GM21528 (cell line): ENCODE results near the gene GEMIN4.
"Not testable (repeated sequence)": the region's sequence is repeated elsewhere in the genome, so short reads cannot be mapped to it uniquely, and the experiment has no call there.

Experiments used
- ATAC-seq: cut with Tn5 transposase; IDR thresholded peaks from one replicate; pipeline ENCODE4 v1.9.1; 2021; ENCODE audit warnings: mild to moderate bottlenecking, moderate library complexity; ENCODE audit not compliant: unreplicated experiment, low FRiP score

The GEMIN4 gene

GRCh38 chr17:752002-752619 lies at the start of gene GEMIN4:
TSS of gene GEMIN4 (minus strand) at chr17:752264. CDS start at chr17:752142, 122 bp downstream.
- ATAC-seq = peak; percentile 81

GRCh38 chr17:801660-802059 lies 49.6 kb upstream of the GEMIN4 start:
- no peak for ATAC-seq

DNA sequence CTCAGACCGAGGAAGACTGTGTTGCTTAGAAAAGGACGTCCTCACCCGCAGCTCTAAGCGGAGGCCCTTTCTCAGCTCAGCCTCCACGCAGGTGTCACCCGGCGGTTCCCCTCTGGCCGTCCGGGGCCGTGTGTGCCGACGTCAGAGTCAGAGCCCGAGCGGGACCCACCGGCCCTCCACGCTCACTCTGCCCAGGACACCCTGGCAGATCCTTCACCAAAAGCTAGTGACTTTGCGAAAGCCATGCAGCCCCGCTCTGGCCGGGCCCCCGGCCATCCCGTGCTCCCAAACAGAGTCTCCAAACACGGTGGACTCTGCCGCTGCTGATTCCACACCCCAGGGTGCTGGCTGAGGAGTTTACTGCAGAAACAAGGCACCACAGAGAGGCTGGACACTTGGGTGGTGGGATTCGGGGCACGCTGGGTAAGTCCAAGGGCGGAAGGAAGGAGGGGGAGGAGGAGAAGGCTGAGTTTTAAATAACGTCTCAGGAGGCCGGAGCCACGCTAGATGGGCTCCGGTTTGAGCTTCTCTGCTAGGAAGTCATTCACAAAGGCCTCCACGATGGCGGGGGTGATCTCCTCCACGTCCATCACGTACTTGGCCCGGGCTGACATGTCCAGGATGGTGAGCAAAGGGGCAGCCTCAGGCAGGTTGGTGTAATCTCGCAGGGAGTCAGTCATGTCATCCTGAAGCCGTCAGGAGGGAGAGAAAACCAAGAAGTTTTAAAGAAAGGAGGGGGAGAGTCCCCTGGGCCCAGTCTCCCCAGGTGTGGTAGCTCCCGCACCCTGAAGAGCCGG lies 48.6 kb upstream of the GEMIN4 start:
- ATAC-seq = no peak

- ATAC-seq = no peak
Measured at GRCh38 chr17:799261-799660, 47.2 kb upstream of the GEMIN4 start.

DNA sequence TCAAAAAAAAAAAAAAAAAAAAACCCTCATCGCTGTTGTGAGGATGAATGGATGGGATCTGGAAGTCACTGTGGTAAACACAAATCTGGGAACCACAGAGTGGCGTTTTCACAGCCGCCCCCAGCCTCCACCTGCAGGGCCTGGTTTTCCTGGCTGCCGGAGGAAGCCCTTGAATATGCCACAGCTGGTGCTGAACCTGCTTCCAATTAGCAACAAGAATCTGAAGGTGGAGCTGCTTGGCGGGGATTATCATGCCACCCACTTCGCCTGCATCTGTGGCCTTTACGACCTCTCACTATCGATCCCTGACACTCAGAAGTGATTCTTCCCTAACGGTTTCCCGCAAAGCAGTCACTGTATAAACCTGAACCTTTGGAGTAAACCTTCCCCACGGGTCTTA lies 46.2 kb upstream of the GEMIN4 start:
- no peak for ATAC-seq

GRCh38 chr17:797236-797840 lies 45.3 kb upstream of the GEMIN4 start:
- no peak for ATAC-seq

- no peak for ATAC-seq
Measured at GRCh38 chr17:796609-797008, 44.5 kb upstream of the GEMIN4 start.

GRCh38 chr17:795721-796120 lies 43.7 kb upstream of the GEMIN4 start:
- ATAC-seq = no peak

- ATAC-seq = no peak
Measured at GRCh38 chr17:795276-795675, 43.2 kb upstream of the GEMIN4 start.

- no peak for ATAC-seq
Measured at GRCh38 chr17:794876-795275, 42.8 kb upstream of the GEMIN4 start.

DNA sequence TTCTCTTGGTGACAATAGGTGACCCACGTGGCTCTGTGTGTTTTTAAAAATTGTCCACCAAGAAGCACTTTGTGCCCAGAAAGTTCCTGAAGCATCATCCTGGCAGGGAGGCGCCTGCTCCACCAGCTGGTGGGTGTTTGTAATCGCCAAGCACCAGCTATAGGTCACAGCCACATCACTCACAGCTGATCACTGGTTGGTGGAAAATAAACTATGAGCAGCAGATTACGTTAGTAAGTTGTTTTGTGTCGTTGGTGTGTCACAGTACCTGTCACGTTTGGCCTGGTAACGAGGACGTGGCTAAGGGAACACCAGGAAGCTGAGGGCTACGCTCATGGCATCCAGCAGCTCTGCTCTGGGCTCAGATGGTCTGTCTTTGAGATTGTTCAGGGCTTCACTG lies 40.2 kb upstream of the GEMIN4 start:
- no peak for ATAC-seq

DNA sequence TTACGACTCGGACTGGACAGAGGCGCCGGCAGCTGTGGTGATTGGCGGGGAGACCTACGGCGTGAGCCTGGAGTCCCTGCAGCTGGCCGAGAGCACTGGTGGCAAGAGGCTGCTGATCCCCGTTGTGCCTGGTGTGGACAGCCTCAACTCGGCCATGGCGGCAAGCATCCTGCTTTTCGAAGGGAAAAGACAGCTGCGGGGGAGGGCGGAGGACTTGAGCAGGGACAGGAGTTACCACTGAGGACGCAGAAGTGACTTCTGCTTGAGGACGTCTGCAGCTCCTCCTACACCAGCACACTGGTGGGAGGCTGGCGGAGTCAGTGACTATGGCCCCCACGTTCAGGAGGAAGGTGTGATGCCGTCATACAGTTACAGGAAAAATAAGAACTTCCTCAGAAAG lies 39.8 kb upstream of the GEMIN4 start:
- ATAC-seq = no peak

GRCh38 chr17:790874-791247 lies 38.8 kb upstream of the GEMIN4 start:
- not testable (repeated sequence) for ATAC-seq

DNA sequence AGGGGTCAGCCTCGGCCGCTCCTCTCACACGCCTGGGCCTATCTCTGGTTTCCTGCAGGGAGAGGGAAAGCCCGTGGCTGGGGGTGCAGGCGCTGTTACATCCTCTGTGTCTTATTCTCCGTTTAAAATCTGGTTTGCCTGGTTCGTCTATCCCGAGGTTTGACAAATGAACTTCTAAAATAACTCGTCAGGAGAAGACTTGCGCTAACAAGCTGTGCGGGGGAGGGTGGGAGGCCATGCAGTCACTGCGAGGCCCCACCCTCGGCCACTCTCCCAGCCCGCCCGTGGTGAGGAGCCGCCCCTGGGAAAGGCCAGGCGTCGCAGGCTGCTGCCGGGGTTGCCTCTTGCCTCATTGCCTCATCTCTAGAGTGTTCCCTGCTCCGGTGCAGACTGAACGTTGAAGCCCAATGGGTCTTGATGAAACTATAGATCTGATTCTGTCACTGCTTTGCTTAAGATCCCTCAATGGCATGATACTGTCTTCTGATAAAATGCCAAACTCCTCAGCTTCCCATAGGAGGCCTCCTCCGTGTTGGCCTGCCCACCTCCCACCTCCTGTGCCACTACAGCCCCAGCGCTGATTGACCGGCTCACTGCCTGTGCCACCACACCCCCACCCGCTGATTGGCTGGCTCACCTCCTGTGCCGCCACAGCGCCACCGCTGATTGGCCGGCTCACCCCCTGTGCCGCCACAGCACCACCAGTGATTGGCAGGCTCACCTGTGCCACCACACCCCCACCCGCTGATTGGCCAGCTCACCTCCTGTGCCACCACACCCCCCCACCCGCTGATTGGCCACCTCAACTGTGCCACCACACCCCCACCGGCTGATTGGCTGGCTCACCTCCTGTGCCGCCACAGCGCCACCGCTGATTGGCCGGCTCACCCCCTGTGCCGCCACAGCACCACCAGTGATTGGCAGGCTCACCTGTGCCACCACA lies 38.1 kb upstream of the GEMIN4 start:
- ATAC-seq = not testable (repeated sequence)

DNA sequence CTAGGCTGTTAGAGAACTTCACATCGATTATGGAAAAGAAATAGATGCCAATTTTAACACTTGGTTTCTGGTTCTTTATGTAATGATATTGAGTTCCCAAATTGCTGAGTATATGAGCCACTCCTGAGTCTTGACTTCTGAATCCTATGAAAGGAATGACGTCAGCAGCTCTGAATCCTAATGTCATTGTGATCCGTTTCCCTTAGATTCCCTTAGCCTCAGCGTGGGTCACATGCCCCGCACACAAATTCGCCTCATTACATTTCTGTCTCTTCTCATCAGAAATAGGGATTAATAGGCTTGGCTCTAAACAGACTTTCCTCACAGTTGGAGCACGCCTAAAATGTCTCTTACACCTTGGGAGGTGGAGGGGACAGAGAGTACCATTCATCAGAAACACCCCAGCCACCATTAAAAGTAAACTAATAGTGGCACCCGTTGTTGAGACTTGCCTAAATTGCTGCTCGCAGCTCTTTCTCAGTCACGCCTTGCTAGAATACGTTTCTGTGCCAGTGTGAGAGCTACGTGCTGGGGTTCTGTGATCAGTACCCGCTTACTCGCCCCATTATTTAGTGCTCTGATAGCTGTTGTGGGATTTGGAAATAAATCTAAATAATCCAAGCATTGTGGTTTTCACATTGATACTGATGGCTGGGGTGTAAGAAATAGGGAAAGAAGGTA lies 37.2 kb upstream of the GEMIN4 start:
- ATAC-seq = no peak

DNA sequence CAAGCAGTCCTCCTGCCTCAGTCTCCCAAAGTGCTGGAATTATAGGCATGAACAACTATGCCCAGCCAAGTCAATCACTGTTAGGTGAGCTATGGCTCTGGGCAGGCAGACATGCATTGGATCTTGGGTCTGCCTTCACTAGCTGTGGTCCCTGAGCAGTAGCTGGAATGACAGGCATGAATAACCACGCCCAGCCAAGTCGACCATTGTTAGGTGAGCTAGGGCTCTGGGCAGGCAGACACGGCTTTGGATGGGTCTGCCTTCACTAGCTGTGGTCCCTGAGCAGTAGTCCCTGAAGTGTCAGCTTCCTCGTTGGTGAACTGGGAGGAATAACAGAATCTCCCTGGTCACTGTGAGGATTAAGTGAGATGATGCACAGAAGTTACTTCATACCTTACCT lies 36.5 kb upstream of the GEMIN4 start:
- no peak for ATAC-seq

DNA sequence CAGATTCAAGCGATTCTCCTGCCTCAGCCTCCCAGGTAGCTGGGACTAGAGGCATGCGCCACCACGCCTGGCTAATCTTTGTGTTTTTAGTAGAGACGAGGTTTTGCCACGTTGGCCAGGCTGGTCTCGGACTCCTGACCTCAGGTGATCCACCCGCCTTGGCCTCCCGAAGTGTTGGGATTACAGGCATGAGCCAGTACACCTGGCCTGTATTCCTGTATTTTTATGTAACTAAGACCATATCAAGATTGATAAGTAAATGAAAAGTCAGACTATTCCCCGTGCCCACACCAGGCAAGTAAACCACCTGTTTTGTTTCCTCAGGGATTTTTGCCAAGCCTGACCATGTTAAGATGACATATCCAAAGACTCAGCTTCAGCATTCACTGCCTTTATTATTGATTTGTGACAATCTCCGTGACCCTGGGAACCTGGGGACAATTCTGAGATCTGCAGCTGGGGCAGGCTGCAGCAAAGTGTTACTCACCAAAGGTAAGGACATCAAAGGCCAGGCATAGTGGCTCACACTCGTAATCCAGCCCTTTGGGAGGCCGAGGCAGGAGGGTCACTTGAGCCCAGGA lies 35.7 kb upstream of the GEMIN4 start:
- no peak for ATAC-seq

DNA sequence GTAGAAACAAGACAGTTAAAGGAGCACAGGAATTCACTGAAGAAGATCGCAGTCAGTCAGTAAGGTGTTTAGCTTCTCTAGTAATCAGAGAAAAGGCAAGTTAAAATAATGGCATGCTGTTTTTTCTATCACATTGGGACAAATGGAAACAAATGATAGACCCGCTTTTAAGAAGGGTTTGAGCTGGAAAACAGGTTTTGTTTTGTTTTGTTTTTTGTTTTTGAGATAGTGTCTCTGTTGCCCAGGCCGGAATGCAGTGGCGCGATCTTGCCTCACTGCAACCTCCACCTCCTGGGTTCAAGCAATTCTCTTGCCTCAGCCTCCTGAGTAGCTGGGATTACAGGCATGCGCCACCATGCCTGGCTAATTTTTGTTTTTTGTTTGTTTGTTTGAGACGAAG lies 33.8 kb upstream of the GEMIN4 start:
- not testable (repeated sequence) for ATAC-seq

DNA sequence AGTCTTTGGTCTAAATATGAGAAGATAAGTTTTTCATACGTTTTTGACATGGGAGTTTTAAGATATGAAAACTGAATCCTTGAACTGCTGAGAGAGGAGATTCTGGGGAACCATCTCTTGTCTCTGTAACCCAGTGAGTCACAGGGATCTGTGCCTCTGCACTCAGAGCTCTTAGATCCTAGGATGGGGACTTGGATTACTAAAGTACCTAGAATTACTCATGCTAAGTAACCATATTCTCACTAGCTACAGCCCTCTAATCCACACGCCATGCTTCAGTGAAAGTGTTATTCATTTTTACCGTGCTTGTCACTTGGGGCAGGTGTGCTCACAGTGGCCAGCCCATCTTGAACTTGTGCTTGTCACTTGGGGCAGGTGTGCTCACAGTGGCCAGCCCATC lies 32.1 kb upstream of the GEMIN4 start:
- ATAC-seq = no peak
